Amniotic epithelial cell (primary cell): ENCODE measurements around the gene BUB3.

Experiments used
- DNase-seq: peaks from one replicate; pipeline ENCODE4 v3.0.0-alpha.2; 2010; ENCODE audit warnings: low read depth

The BUB3 gene

GRCh38 chr10:123204127-123204461, 49.9 kb downstream of the BUB3 start:
- DNase-seq = no peak

GRCh38 chr10:123205041-123205440, 50.8 kb downstream of the BUB3 start:
- no peak for DNase-seq

- DNase-seq = no peak
Observed at GRCh38 chr10:123212063-123212462, 57.9 kb downstream of the BUB3 start.

GRCh38 chr10:123212640-123213039, 58.4 kb downstream of the BUB3 start:
- no peak for DNase-seq

- no peak for DNase-seq
Observed at GRCh38 chr10:123213192-123213591, 59.0 kb downstream of the BUB3 start.
